ENCODE measurements around the gene TMEM256. TPM values are rescaled to one million over a fixed set of nuclear protein-coding genes. Genes with fewer than 3 reads are reported as not detected.

TMEM256 gene
- total RNA-seq, 2 experiments from 2014 or later, result 87.0 to 88.5 TPM

- intact Hi-C loops (cut with micrococcal nuclease), result loop anchor here (5.0 kb wide), 1 partner anchor 109 kb away; the partner anchor contains the start of gene SLC2A4
- POLR2A ChIA-PET, result no interaction called here
- H3K4me1 Mint-ChIP-seq (ENCODE audit: low read depth), result peaks cover 29% of the 10 kb centered on the region
- H3K9me3 Mint-ChIP-seq, result no peaks in the 10 kb centered on the region
- peaks cover 28% of the 10 kb centered on the region for H3K36me3 Mint-ChIP-seq
- no peak overlapping the region for H3K4me3 Mint-ChIP-seq
- peak overlapping the region; percentile 75 for H3K27ac Mint-ChIP-seq
- no peaks in the 10 kb centered on the region for H3K27me3 Mint-ChIP-seq
- CTCF ChIA-PET, result no interaction called here
- no peak for DNase-seq
Measured at GRCh38 chr17:7391307-7391706, 12.6 kb downstream of the TMEM256 start.

GRCh38 chr17:7389924-7390910 is 13.7 kb downstream of the TMEM256 start:
- ChIA-PET CTCF (interaction anchor here (1.6 kb wide), 1 partner anchor 34 kb away, joined by 9 read pairs; no protein-coding TSS in a partner anchor), POLR2A (interaction anchor here (1.4 kb wide), 1 partner anchor 13 kb away, joined by 4 read pairs; the partner anchor contains the start of gene TMEM256)
- peaks cover 28% of the 10 kb centered on the region for H3K36me3 Mint-ChIP-seq
- DNase-seq, result no peak
- peaks cover 29% of the 10 kb centered on the region for H3K4me1 Mint-ChIP-seq (ENCODE audit: low read depth)
- H3K27me3 Mint-ChIP-seq, result no peaks in the 10 kb centered on the region
- no peak overlapping the region for H3K27ac Mint-ChIP-seq
- intact Hi-C loops (cut with micrococcal nuclease), result loop anchor here (5.0 kb wide), 1 partner anchor 108 kb away; the partner anchor contains the start of gene SLC2A4
- H3K4me3 Mint-ChIP-seq, result no peak overlapping the region
- H3K9me3 Mint-ChIP-seq, result no peaks in the 10 kb centered on the region

GRCh38 chr17:7388856-7389255 is 15.0 kb downstream of the TMEM256 start:
- no peaks in the 10 kb centered on the region for H3K9me3 Mint-ChIP-seq
- CTCF ChIA-PET, result interaction anchor here (1.6 kb wide), 1 partner anchor 33 kb away, joined by 9 read pairs; no protein-coding TSS in a partner anchor
- H3K4me1 Mint-ChIP-seq (ENCODE audit: low read depth), result peaks cover 28% of the 10 kb centered on the region
- DNase-seq, result no peak
- H3K36me3 Mint-ChIP-seq, result peaks cover 28% of the 10 kb centered on the region
- no peaks in the 10 kb centered on the region for H3K27me3 Mint-ChIP-seq
- H3K4me3 Mint-ChIP-seq, result no peak overlapping the region
- intact Hi-C loops (cut with micrococcal nuclease), result no loop called here
- no peak overlapping the region for H3K27ac Mint-ChIP-seq
- POLR2A ChIA-PET, result interaction anchor here (0.6 to 1.4 kb wide), 3 partner anchors 13 to 59 kb away, joined by 3 to 4 read pairs (median 3); partner anchors contain the start of gene TMEM256

- Mint-ChIP-seq H3K36me3 (peaks cover 3% of the 10 kb centered on the region), H3K9me3 (no peaks in the 10 kb centered on the region), H3K27me3 (peaks cover 23% of the 10 kb centered on the region), H3K4me3 (peak overlapping the region; percentile 74), H3K27ac (peak overlapping the region; percentile 61), H3K4me1 (ENCODE audit: low read depth) (peaks cover 9% of the 10 kb centered on the region)
- no peak for DNase-seq
- intact Hi-C loops (cut with micrococcal nuclease), result no loop called here
- ChIA-PET CTCF (interaction anchor here (0.9 to 1.6 kb wide), 4 partner anchors 12 to 88 kb away, joined by 3 to 4 read pairs (median 3); partner anchors contain the start of gene TMEM256), POLR2A (interaction anchor here (0.7 to 0.8 kb wide), 2 partner anchors 20 to 36 kb away, joined by 3 to 4 read pairs; partner anchors contain the start of gene TMEM256)
Measured at GRCh38 chr17:7384489-7385081, 19.3 kb downstream of the TMEM256 start.

- ChIA-PET POLR2A (interaction anchor here (0.5 to 0.8 kb wide), 3 partner anchors 20 to 296 kb away, joined by 3 to 4 read pairs (median 3); partner anchors contain the start of gene TMEM256), CTCF (interaction anchor here (0.7 to 1.6 kb wide), 5 partner anchors 12 to 88 kb away, joined by 3 to 4 read pairs (median 3); partner anchors contain the start of gene TMEM256)
- Mint-ChIP-seq H3K4me1 (ENCODE audit: low read depth) (peaks cover 6% of the 10 kb centered on the region), H3K27ac (peak overlapping the region; percentile 61), H3K27me3 (peaks cover 29% of the 10 kb centered on the region), H3K36me3 (no peaks in the 10 kb centered on the region), H3K9me3 (peaks cover 5% of the 10 kb centered on the region), H3K4me3 (peak overlapping the region; percentile 74)
- intact Hi-C loops (cut with micrococcal nuclease), result no loop called here
- DNase-seq, result peak; percentile 84
Measured at GRCh38 chr17:7383742-7384488, 20.0 kb downstream of the TMEM256 start.

- H3K4me1 Mint-ChIP-seq (ENCODE audit: low read depth), result peaks cover 6% of the 10 kb centered on the region
- ChIA-PET POLR2A (interaction anchor here (0.5 to 1.0 kb wide), 2 partner anchors 130 to 297 kb away, joined by 3 read pairs; no protein-coding TSS in a partner anchor), CTCF (interaction anchor here (0.7 kb wide), 1 partner anchor 20 kb away, joined by 3 read pairs; the partner anchor contains the start of gene TMEM256)
- peak overlapping the region; percentile 17 for H3K4me3 Mint-ChIP-seq
- H3K27me3 Mint-ChIP-seq, result peaks cover 29% of the 10 kb centered on the region
- no peaks in the 10 kb centered on the region for H3K36me3 Mint-ChIP-seq
- peaks cover 5% of the 10 kb centered on the region for H3K9me3 Mint-ChIP-seq
- no peak overlapping the region for H3K27ac Mint-ChIP-seq
- intact Hi-C loops (cut with micrococcal nuclease), result no loop called here
- no peak for DNase-seq
Measured at GRCh38 chr17:7383371-7383741, 20.5 kb downstream of the TMEM256 start.

GRCh38 chr17:7382901-7383300 is 21.0 kb downstream of the TMEM256 start:
- POLR2A ChIA-PET, result interaction anchor here (1.0 kb wide), 1 partner anchor 131 kb away, joined by 3 read pairs; no protein-coding TSS in a partner anchor
- Mint-ChIP-seq H3K27me3 (peaks cover 29% of the 10 kb centered on the region), H3K36me3 (no peaks in the 10 kb centered on the region), H3K27ac (no peak overlapping the region), H3K4me1 (ENCODE audit: low read depth) (peaks cover 6% of the 10 kb centered on the region), H3K4me3 (peak overlapping the region; percentile 3), H3K9me3 (peaks cover 5% of the 10 kb centered on the region)
- intact Hi-C loops (cut with micrococcal nuclease), result no loop called here
- DNase-seq, result no peak
- CTCF ChIA-PET, result interaction anchor here (0.7 kb wide), 1 partner anchor 21 kb away, joined by 3 read pairs; the partner anchor contains the start of gene TMEM256

- no peaks in the 10 kb centered on the region for H3K36me3 Mint-ChIP-seq
- no peak within 1 kb of the TSS for H3K4me3 Mint-ChIP-seq
- peaks cover 30% of the 10 kb centered on the region for H3K27me3 Mint-ChIP-seq
- no peak within 1 kb of the TSS for H3K27ac Mint-ChIP-seq
- H3K4me1 Mint-ChIP-seq (ENCODE audit: low read depth), result peaks cover 6% of the 10 kb centered on the region
- intact Hi-C loops (cut with micrococcal nuclease), result no loop called here
- H3K9me3 Mint-ChIP-seq, result peaks cover 5% of the 10 kb centered on the region
- no peak for DNase-seq
- ChIA-PET CTCF (interaction anchor here (1.3 kb wide), 1 partner anchor 25 kb away, joined by 3 read pairs; no protein-coding TSS in a partner anchor), POLR2A (interaction anchor here (0.9 kb wide), 1 partner anchor 10 kb away, joined by 3 read pairs; no protein-coding TSS in a partner anchor)
Measured at GRCh38 chr17:7380855-7381683, 22.8 kb downstream of the TMEM256 start, which contains the start of gene TNK1. TSS of gene TNK1 (plus strand) at chr17:7381089. CDS start at chr17:7382927, 1,838 bp downstream.

- Mint-ChIP-seq H3K36me3 (no peaks in the 10 kb centered on the region), H3K27me3 (peaks cover 30% of the 10 kb centered on the region), H3K27ac (no peak overlapping the region), H3K4me1 (ENCODE audit: low read depth) (peaks cover 6% of the 10 kb centered on the region), H3K9me3 (peaks cover 5% of the 10 kb centered on the region), H3K4me3 (no peak overlapping the region)
- POLR2A ChIA-PET, result interaction anchor here (0.9 kb wide), 1 partner anchor 10 kb away, joined by 3 read pairs; no protein-coding TSS in a partner anchor
- CTCF ChIA-PET, result interaction anchor here (1.3 kb wide), 1 partner anchor 25 kb away, joined by 3 read pairs; no protein-coding TSS in a partner anchor
- no peak for DNase-seq
- intact Hi-C loops (cut with micrococcal nuclease), result no loop called here
Measured at GRCh38 chr17:7380321-7380720, 23.6 kb downstream of the TMEM256 start.

- intact Hi-C loops (cut with micrococcal nuclease), result no loop called here
- ChIA-PET CTCF (no interaction called here), POLR2A (no interaction called here)
- no peak overlapping the region for H3K27ac Mint-ChIP-seq
- H3K36me3 Mint-ChIP-seq, result no peaks in the 10 kb centered on the region
- H3K9me3 Mint-ChIP-seq, result peaks cover 5% of the 10 kb centered on the region
- peaks cover 30% of the 10 kb centered on the region for H3K27me3 Mint-ChIP-seq
- no peak for DNase-seq
- H3K4me3 Mint-ChIP-seq, result no peak overlapping the region
- peaks cover 2% of the 10 kb centered on the region for H3K4me1 Mint-ChIP-seq (ENCODE audit: low read depth)
Measured at GRCh38 chr17:7379134-7379533, 24.8 kb downstream of the TMEM256 start.
